Thymus (tissue), 11 donors: ENCODE data around the gene PPM1L. TPM values are rescaled to one million over a fixed set of nuclear protein-coding genes. Genes with fewer than 3 reads are reported as not detected.

Source experiments
- DNase-seq, 9 donors: peaks; one replicate each; pipeline ENCODE4 v3.0.0-alpha.2; 2013; ENCODE audit warnings: low spot score in 9 of 9, low read depth in 6 of 9, missing footprints in 1 of 9
- H3K27ac ChIP-seq, 2 donors: one replicate each; pipeline ENCODE4 v1.5.1; 2013; ENCODE audit warnings: control low read depth in 1 of 2, low read depth in 1 of 2, low read length in 1 of 2, mild to moderate bottlenecking in 1 of 2, moderate library complexity in 1 of 2
- H3K27me3 ChIP-seq, 2 donors: one replicate each; pipeline ENCODE4 v1.5.1; 2013; ENCODE audit warnings: low read length in 1 of 2; ENCODE audit not compliant: control insufficient read depth in 2 of 2, insufficient read depth in 1 of 2
- H3K36me3 ChIP-seq, 2 donors: one replicate each; pipeline ENCODE4 v1.5.1; 2013; ENCODE audit warnings: low read length in 1 of 2, mild to moderate bottlenecking in 1 of 2, moderate library complexity in 1 of 2; ENCODE audit not compliant: control insufficient read depth in 2 of 2, insufficient read depth in 2 of 2
- H3K4me1 ChIP-seq, 2 donors: one replicate each; pipeline ENCODE4 v1.5.1; 2013; ENCODE audit warnings: low read length in 2 of 2; ENCODE audit not compliant: control insufficient read depth in 2 of 2, insufficient read depth in 2 of 2
- H3K4me3 ChIP-seq, 2 donors: one replicate each; pipeline ENCODE4 v1.5.1; 2013; ENCODE audit warnings: low read length in 2 of 2, control low read depth in 1 of 2, mild to moderate bottlenecking in 1 of 2
- H3K9me3 ChIP-seq, 2 donors: one replicate each; pipeline ENCODE4 v1.5.1; 2013; ENCODE audit warnings: low read length in 1 of 2, mild to moderate bottlenecking in 1 of 2; ENCODE audit not compliant: control insufficient read depth in 2 of 2, insufficient read depth in 1 of 2
- WGBS: extraction: QIAGEN DNeasy Blood & Tissue Kit; methylation state at CpG from one replicate; pipeline ENCODE4 v1.1.7; 2013; 5-methylcytosine and 5-hydroxymethylcytosine counted together
- polyA plus RNA-seq: library from polyadenylated mRNA; stranded (reverse); fragments of 200-250 nt; gene quantifications from one replicate; pipeline ENCODE4 v1.2.3, GENCODE V29; 2013
- total RNA-seq: library from RNA; stranded (reverse); fragments of 120-200 nt; gene quantifications from one replicate; pipeline ENCODE4 v1.2.4, GENCODE V29; 2013
- donor health status: healthy.

Gene PPM1L
- total and polyA plus RNA-seq, 2 donors: 3.3 to 4.7 TPM

- Histone ChIP-seq H3K9me3 (no peaks in the 10 kb centered on the region), H3K27ac (no peak overlapping the region), H3K36me3 (no peaks in the 10 kb centered on the region), H3K4me1 (no peaks in the 10 kb centered on the region), H3K4me3 (no peak overlapping the region), H3K27me3 (no peaks in the 10 kb centered on the region)
- no peak for DNase-seq
- 97% methylated on average over 1 of the region's 1 CpG for WGBS
Observed at GRCh38 chr3:160778480-160778879, 22.4 kb downstream of the PPM1L start.

- no peak overlapping the region for H3K4me3 ChIP-seq
- no peak for DNase-seq
- H3K36me3 ChIP-seq: no peaks in the 10 kb centered on the region
- WGBS: 87% methylated on average over 1 of the region's 1 CpG
- H3K4me1 ChIP-seq: no peaks in the 10 kb centered on the region
- no peaks in the 10 kb centered on the region for H3K27me3 ChIP-seq
- H3K27ac ChIP-seq: no peak overlapping the region
- H3K9me3 ChIP-seq: no peaks in the 10 kb centered on the region
Observed at GRCh38 chr3:160779040-160779439, 23.0 kb downstream of the PPM1L start.

- no peak overlapping the region for H3K27ac ChIP-seq
- DNase-seq: no peak
- H3K4me1 ChIP-seq: no peaks in the 10 kb centered on the region
- H3K27me3 ChIP-seq: no peaks in the 10 kb centered on the region
- H3K9me3 ChIP-seq: no peaks in the 10 kb centered on the region
- no peaks in the 10 kb centered on the region for H3K36me3 ChIP-seq
- H3K4me3 ChIP-seq: no peak overlapping the region
Observed at GRCh38 chr3:160780245-160780644, 24.2 kb downstream of the PPM1L start.

- Histone ChIP-seq H3K27ac (no peak overlapping the region), H3K27me3 (no peaks in the 10 kb centered on the region), H3K4me1 (no peaks in the 10 kb centered on the region), H3K36me3 (no peaks in the 10 kb centered on the region), H3K4me3 (no peak overlapping the region), H3K9me3 (no peaks in the 10 kb centered on the region)
- 87% methylated on average over 4 of the region's 4 CpGs for WGBS
- DNase-seq: no peak
Observed at GRCh38 chr3:160781402-160781801, 25.4 kb downstream of the PPM1L start.

GRCh38 chr3:160781863-160782262, 25.8 kb downstream of the PPM1L start:
- no peaks in the 10 kb centered on the region for H3K4me1 ChIP-seq
- no peak overlapping the region for H3K27ac ChIP-seq
- H3K4me3 ChIP-seq: no peak overlapping the region
- H3K27me3 ChIP-seq: no peaks in the 10 kb centered on the region
- WGBS: over 99% methylated on average over 3 of the region's 3 CpGs
- no peaks in the 10 kb centered on the region for H3K9me3 ChIP-seq
- no peaks in the 10 kb centered on the region for H3K36me3 ChIP-seq
- DNase-seq: no peak

GRCh38 chr3:160784853-160785252, 28.8 kb downstream of the PPM1L start:
- Histone ChIP-seq H3K36me3 (no peaks in the 10 kb centered on the region), H3K27me3 (no peaks in the 10 kb centered on the region), H3K4me3 (no peak overlapping the region), H3K9me3 (no peaks in the 10 kb centered on the region), H3K27ac (no peak overlapping the region), H3K4me1 (no peaks in the 10 kb centered on the region)
- no peak for DNase-seq

GRCh38 chr3:160790726-160791125, 34.7 kb downstream of the PPM1L start:
- 87% methylated on average over 2 of the region's 2 CpGs for WGBS
- Histone ChIP-seq H3K27ac (no peak overlapping the region), H3K4me1 (no peaks in the 10 kb centered on the region), H3K27me3 (no peaks in the 10 kb centered on the region), H3K36me3 (no peaks in the 10 kb centered on the region), H3K9me3 (no peaks in the 10 kb centered on the region), H3K4me3 (no peak overlapping the region)
- DNase-seq: no peak

- Histone ChIP-seq H3K9me3 (no peaks in the 10 kb centered on the region), H3K27me3 (no peaks in the 10 kb centered on the region), H3K4me3 (no peak overlapping the region), H3K4me1 (no peaks in the 10 kb centered on the region), H3K36me3 (no peaks in the 10 kb centered on the region), H3K27ac (no peak overlapping the region)
- DNase-seq: no peak
- 85% methylated on average over 2 of the region's 2 CpGs for WGBS
Observed at GRCh38 chr3:160792540-160792939, 36.5 kb downstream of the PPM1L start.

GRCh38 chr3:160793722-160794252, 37.8 kb downstream of the PPM1L start:
- Histone ChIP-seq H3K27me3 (no peaks in the 10 kb centered on the region), H3K27ac (no peak overlapping the region)
- 72% methylated on average over 1 of the region's 1 CpG for WGBS

More at GRCh38 chr3:160793722-160794252, 37.8 kb downstream of the PPM1L start:
- Histone ChIP-seq H3K36me3 (no peaks in the 10 kb centered on the region), H3K4me3 (no peak overlapping the region), H3K4me1 (no peaks in the 10 kb centered on the region), H3K9me3 (no peaks in the 10 kb centered on the region)
- no peak for DNase-seq
